ENCODE data around the gene RGS12. TPM values are rescaled to one million over a fixed set of nuclear protein-coding genes. Genes with fewer than 3 reads are reported as not detected.

RGS12 gene
- polyA plus RNA-seq, 2 of the 4 experiments (the other 2 are of a cell fraction): 7.4 to 8.9 TPM

- ChIA-PET CTCF (no interaction called here), POLR2A (no interaction called here)
- H3K4me2 ChIP-seq: no peak overlapping the region
- no peaks in the 10 kb centered on the region for H3K9me3 ChIP-seq
- H3K4me3 ChIP-seq: no peak overlapping the region
- H3K4me1 ChIP-seq: no peaks in the 10 kb centered on the region
- DNase-seq (ENCODE audit: low read depth in 1 of 2, low spot score in 1 of 2): no peak
- no peak overlapping the region for H3K27ac ChIP-seq
- FAIRE-seq: no peak
- no peak for ATAC-seq
- TF ChIP-seq ZNF302 (CRISPR knock-in tag; IDR thresholded peaks at IDR 0.05): no peak
- no peak for TF ChIP-seq ZC3H11A (IDR thresholded peaks at IDR 0.05)
- TF ChIP-seq RARB (CRISPR knock-in tag; IDR thresholded peaks at IDR 0.05): no peak
- WGBS (ENCODE audit: missing lambda C conversion rate): 91% methylated on average over 15 of the region's 36 CpGs
Observed at GRCh38 chr4:3255611-3256186, 37.1 kb upstream of the RGS12 start.

- POLR2A ChIA-PET: no interaction called here
- CTCF ChIA-PET: interaction anchor here (1.8 kb wide), 1 partner anchor 14 kb away, joined by 5 read pairs; no protein-coding TSS in a partner anchor
- no peak for DNase-seq (ENCODE audit: low read depth in 1 of 2, low spot score in 1 of 2)
- Histone ChIP-seq H3K4me1 (no peaks in the 10 kb centered on the region), H3K27ac (no peak overlapping the region), H3K4me2 (no peak overlapping the region), H3K4me3 (no peak overlapping the region), H3K9me3 (no peaks in the 10 kb centered on the region)
- FAIRE-seq: no peak
- 85% methylated on average over 17 of the region's 21 CpGs for WGBS (ENCODE audit: missing lambda C conversion rate)
- ATAC-seq: no peak
- no peak for TF ChIP-seq HEYL (CRISPR knock-in tag; IDR thresholded peaks at IDR 0.05)
- no peak for TF ChIP-seq HDAC2 (IDR thresholded peaks at IDR 0.05)
- TF ChIP-seq CTCF (IDR thresholded peaks at IDR 0.05): no peak
- no peak for TF ChIP-seq EHF (CRISPR knock-in tag; IDR thresholded peaks at IDR 0.05)
- TF ChIP-seq SMC3 (IDR thresholded peaks at IDR 0.05): no peak
- TF ChIP-seq ATOH8 (CRISPR knock-in tag; IDR thresholded peaks at IDR 0.05; ENCODE audit: low read depth): no peak
- TF ChIP-seq CHD2 (IDR thresholded peaks at IDR 0.05; ENCODE audit: low read length, partially characterized antibody): no peak
- TF ChIP-seq ZC3H11A (IDR thresholded peaks at IDR 0.05): no peak
- TF ChIP-seq GATA3 (IDR thresholded peaks at IDR 0.05; ENCODE audit: borderline replicate concordance): no peak
- no peak for TF ChIP-seq HOXA7 (CRISPR knock-in tag; IDR thresholded peaks at IDR 0.05)
Observed at GRCh38 chr4:3256230-3257102, 36.4 kb upstream of the RGS12 start.

GRCh38 chr4:3257103-3257555 is 35.7 kb upstream of the RGS12 start:
- Histone ChIP-seq H3K27ac (no peak overlapping the region), H3K4me2 (no peak overlapping the region), H3K4me3 (no peak overlapping the region), H3K4me1 (no peaks in the 10 kb centered on the region), H3K9me3 (no peaks in the 10 kb centered on the region)
- ATAC-seq (no peak), DNase-seq (ENCODE audit: low read depth in 1 of 2, low spot score in 1 of 2) (no peak), FAIRE-seq (no peak)
- ChIA-PET POLR2A (no interaction called here), CTCF (interaction anchor here (1.8 kb wide), 1 partner anchor 13 kb away, joined by 5 read pairs; no protein-coding TSS in a partner anchor)
- TF ChIP-seq JUN (IDR thresholded peaks at IDR 0.05) (no peak), ESRRA (IDR thresholded peaks at IDR 0.05; ENCODE audit: borderline replicate concordance, low read length) (no peak), EP300 (IDR thresholded peaks at IDR 0.05) (no peak), HOXA7 (CRISPR knock-in tag; IDR thresholded peaks at IDR 0.05) (no peak), HOXB5 (CRISPR knock-in tag; IDR thresholded peaks at IDR 0.05) (no peak), HOXB13 (CRISPR knock-in tag; IDR thresholded peaks at IDR 0.05; ENCODE audit: low read depth) (no peak), RAD21 (conservative IDR thresholded peaks at IDR 0.05 in 1 of 2, IDR thresholded peaks at IDR 0.05 in 1 of 2) (no peak), NPAS2 (CRISPR knock-in tag; IDR thresholded peaks at IDR 0.05; ENCODE audit: borderline replicate concordance) (no peak), SMC3 (IDR thresholded peaks at IDR 0.05) (no peak), RFX5 (IDR thresholded peaks at IDR 0.05) (no peak), KDM1A (IDR thresholded peaks at IDR 0.05; ENCODE audit: low read depth) (no peak), E2F6 (IDR thresholded peaks at IDR 0.05; ENCODE audit: borderline replicate concordance, low read depth) (no peak)
- TF ChIP-seq, protein P1, sequence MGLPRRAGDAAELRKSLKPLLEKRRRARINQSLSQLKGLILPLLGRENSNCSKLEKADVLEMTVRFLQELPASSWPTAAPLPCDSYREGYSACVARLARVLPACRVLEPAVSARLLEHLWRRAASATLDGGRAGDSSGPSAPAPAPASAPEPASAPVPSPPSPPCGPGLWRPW (IDR thresholded peaks at IDR 0.05): no peak
- 86% methylated on average over 9 of the region's 9 CpGs for WGBS (ENCODE audit: missing lambda C conversion rate)

Data from A549 (cell line).